ENCODE results near the gene UACA.

- TF ChIP-seq POLR2AphosphoS5 (IDR thresholded peaks at IDR 0.05; ENCODE audit: low read depth, low read length) = no peak
- no peak for TF ChIP-seq CHD2 (IDR thresholded peaks at IDR 0.05; ENCODE audit: low read length, partially characterized antibody)
- no peak for TF ChIP-seq NFIC (IDR thresholded peaks at IDR 0.05; ENCODE audit: borderline replicate concordance)
- TF ChIP-seq CTCF (IDR thresholded peaks at IDR 0.05) = no peak
- TF ChIP-seq ELF1 (IDR thresholded peaks at IDR 0.05) = no peak
- TF ChIP-seq REST (IDR thresholded peaks at IDR 0.05; ENCODE audit: low read depth, low read length) = no peak
- no peak for TF ChIP-seq EP300 (IDR thresholded peaks at IDR 0.05; ENCODE audit: borderline replicate concordance in 1 of 2, low read depth in 1 of 2, low read length in 1 of 2)
- no peak for TF ChIP-seq GATA2 (CRISPR knock-in tag; IDR thresholded peaks at IDR 0.05)
- no peak for TF ChIP-seq SMC3 (IDR thresholded peaks at IDR 0.05; ENCODE audit: low read depth, low read length)
- TF ChIP-seq MAX (IDR thresholded peaks at IDR 0.05; ENCODE audit: low read depth) = peak; percentile 36; the same call in 1 of the 2 replicates
- TF ChIP-seq RCOR1 (IDR thresholded peaks at IDR 0.05; ENCODE audit: low read length) = no peak
- no peak for TF ChIP-seq ZBTB33 (IDR thresholded peaks at IDR 0.05; ENCODE audit: borderline replicate concordance, low read depth)
Measured at GRCh38 chr15:70742928-70743327, 20.4 kb downstream of the UACA start.

Data from SK-N-SH (cell line).